IPS-NIHi7 (cell line): Measurements from ENCODE around the gene ADAMTS2.

Experiments used
- DNase-seq: peaks from one replicate; pipeline ENCODE4 v3.0.0; 2012; ENCODE audit warnings: mixed read lengths; ENCODE audit errors: extremely low spot score

ADAMTS2 gene

DNA sequence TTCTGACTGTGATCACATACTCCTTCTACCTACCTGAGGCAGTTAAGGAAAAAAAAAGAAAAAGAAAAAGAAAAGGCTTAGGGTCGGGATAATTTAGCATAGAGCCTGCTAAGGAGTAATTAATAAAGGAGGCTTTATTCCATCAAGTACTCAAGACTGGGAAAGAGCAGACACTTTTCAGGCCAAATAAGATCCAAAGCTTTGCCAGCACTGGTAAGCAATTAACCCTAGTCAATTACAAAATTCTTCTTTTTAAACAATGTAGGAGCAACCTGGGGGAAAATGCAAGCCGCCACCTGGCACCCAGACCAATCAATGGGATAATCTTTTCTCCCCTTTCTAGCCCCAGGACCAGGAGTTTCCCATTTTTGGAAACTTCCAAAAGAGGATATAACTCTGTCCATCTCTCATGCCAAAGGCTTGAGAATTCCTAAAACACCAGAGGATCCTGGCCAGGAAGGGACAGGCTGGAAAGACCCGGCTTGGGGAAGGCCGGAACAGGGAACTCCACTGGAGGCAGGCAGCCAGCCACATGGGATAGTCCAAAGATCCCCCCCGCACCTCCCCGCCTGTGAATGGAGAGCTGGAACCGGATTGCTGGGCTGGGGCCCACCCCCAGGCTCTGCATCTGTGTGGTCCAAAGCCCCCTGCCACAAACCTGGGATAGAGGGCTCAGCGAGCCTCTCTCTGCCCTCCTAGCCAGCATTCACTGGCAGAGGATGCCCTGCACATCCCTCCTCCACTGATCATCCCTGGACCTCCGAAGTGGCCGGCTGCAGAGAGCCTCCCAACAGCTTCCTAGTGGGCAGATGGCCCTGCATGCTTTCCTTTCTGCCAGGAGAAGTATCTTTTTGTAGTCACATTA is 167.3 kb downstream of the ADAMTS2 start:
- DNase-seq: no peak

DNA sequence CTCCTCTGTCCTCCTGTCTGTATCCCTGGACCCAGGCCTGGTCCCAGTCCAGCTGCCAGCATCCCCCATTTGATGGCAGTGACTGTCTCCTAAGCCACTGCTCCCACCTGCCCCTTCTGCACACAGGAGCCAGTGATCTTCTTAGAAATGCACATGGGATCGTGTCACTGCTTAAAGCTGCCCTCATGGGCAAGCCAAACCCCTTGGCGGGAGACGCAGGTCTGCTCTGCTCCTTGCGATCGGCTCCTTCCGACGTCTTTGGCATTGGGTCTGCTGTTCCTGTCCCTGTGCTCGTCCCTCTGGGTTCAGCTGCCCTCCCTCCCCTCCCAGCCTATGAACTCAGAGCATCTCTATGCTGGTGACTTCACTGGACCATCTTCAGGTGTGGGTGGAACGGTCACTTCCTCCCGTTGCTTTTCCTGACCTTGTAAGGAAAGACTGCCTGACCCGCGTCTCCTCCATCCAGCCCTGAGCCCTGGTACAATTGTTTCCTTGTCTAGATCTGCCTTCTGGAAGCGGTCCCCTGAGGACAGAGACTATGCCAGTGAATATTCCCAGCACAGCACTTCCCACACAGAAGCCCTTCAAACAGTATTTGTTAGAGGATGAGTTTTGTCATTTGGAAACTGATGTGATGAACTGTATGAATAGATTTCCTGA is 168.6 kb downstream of the ADAMTS2 start:
- DNase-seq: no peak

DNA sequence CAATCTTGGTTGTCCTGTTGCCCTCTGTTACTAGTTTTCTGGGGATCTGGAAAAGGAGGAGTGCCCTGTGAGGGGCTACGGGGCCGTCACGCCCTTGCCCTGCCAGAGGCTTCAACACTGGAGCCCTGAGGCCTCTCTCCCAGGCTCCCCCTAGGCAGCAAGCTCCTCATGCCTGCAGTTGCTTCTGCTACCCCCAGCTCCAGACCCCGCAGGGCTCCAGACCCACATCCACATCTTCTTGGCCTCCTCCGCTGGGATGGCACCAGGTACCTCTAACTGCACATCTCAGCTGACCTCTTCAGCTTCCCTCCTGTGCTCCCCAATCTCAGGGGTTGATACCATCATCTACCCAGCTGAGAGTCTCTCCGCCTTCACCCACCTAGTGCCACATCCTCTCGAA is 169.1 kb downstream of the ADAMTS2 start:
- no peak for DNase-seq

DNA sequence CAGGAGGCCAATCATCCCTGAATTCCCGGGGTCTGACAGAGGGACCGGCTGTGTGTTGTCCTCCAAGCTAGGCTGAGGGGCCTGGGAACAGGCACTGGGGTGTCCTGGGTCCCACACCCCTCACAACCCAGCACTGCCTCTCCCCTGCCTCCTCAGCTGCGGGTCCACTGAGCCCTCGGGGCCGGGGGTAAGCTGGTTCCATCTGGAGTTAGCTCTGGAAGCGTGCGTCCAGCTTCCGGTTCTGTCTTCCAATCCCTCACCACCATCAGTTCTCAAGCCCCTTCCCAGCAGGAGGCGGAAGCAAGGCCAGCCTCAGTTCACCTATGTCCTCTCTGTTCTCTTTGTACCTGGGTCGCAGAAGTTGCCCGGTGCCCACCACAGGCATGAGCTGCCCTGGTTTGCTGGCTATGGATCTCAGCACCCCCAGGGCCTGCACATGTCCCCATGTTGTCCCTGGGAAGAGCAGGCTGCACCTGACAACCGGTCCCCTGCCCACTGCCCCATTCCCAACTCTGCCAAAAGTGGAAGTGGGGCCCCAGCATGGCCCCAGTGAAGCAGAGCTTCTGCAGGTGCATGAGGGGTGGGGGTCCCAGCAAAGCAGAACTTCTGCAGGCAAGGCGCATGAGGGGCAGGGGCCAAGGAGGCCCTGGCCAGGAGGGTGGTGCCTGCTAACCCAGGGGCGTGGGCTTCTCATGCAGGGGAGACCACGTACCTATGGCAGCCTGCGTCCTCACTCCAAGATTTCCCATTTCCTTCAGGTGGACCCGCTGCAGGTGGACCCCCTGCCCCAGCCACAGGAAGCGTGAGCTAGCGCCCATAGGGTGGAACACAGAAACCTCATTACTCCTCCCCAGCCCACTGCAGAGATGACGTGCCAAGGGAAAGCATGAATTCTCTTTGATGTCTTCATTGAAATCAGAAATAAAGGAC is 173.2 kb downstream of the ADAMTS2 start:
- DNase-seq: no peak

DNA sequence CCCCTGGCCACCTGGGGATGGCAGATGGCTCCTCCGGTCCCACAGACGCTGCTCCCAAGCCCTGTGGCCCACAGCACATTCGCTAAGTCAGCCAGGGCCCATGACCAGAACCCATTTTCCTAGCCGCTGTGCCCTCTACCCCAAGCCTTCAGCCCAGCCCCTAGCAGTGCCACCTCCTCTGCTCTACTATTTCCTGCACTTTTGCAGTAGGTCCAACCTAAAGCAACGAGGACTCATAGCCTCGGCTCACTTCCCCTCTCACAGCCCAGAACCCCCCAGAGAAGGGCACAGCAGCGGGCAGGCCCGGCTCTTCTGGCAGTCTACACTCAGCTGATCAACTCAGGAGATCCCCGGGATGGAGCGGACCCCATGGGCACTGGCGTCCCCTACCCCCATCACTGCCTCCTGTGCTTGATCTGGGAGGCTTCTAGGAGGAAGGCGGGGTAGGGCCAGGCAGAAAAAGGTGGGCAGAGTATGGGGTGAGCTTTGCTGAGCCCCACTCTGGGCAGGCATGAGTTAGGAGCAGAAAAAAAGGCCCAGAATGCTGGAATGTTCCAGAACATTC is 173.9 kb downstream of the ADAMTS2 start:
- DNase-seq: no peak

DNA sequence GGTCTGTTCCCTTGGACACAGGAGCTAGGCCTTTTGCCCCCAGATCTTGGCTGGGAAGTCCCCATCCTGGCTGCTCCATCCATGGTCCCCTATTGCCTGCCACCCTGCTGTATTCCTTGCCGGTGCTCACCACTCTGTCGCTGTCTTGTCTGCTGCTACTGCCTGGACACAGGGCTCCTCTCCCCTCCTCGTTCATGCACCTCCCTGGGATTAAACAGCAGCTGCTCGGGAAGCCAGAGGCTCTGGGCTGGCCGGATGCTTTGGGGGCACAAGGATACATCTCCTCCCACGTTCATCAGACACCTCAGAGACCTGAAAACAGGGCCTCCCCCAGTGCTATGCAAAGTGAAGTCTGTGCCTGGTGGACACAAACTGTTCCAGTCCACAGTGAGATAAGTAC is 174.7 kb downstream of the ADAMTS2 start:
- no peak for DNase-seq

DNA sequence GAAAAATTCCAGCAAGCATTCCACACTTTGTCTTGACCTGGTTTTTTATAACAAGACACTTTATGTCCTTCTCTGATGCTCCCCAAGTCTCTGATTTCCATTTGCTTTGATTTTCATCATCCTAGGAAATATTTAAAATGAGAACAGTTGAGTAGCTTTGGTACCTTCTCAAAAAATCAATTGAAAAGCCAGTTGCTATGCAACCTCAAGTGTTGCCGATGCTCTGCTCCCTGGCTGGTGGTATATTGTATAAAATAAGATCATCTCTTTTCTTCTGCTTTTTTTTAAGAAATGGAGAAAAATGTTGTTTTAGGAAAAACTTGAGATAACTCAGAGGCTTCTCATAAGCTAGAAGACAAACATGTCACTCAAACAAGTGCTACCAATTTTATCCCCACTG is 175.4 kb downstream of the ADAMTS2 start:
- no peak for DNase-seq

DNA sequence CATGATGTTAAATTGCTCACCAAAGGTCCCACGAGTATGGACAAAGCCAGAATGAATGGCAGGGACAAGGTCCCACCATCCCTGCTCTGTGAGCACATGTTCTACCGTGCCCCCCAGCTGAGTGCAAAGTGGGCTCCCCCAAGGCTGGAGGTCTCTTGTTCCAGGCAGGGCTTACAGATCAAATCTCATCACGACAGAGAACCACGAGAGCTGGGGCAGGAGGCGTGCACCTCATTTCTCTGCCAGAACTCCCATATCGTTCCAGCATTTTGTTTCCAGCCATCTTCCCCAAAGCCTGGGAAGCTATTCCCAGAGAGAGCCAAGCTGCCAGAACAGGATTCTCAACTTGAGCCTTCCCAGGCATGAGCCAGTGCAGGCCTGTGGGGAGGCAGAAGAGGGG is 176.6 kb downstream of the ADAMTS2 start:
- DNase-seq: no peak

DNA sequence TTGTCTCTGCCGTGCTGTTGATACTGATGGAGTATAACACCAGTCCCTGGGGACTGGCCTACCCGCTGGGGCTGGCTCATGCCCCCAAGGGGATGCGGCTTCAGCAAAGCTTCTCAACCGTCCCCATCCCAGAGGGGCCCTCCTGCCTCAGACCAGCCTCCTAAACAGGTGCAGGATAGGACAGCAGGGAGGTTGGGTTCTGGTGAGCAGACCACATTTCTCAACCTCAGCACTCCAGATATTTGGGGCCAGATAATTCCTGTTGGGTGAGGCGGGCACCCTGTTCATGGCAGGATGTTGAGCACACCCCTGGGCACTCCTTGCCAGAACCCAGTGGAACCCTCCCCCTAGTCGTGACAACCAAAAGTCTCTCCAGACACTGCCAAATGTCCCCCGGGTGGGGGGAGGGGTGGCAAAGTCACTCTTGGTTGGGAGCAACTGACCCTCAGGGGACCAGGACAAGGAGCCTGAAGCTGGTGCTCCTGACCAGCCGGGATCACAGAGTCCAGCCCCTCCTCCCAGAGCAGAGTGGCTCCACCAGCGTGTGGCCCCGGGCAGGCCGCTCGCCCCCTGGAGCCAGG is 177.3 kb downstream of the ADAMTS2 start:
- DNase-seq: no peak

DNA sequence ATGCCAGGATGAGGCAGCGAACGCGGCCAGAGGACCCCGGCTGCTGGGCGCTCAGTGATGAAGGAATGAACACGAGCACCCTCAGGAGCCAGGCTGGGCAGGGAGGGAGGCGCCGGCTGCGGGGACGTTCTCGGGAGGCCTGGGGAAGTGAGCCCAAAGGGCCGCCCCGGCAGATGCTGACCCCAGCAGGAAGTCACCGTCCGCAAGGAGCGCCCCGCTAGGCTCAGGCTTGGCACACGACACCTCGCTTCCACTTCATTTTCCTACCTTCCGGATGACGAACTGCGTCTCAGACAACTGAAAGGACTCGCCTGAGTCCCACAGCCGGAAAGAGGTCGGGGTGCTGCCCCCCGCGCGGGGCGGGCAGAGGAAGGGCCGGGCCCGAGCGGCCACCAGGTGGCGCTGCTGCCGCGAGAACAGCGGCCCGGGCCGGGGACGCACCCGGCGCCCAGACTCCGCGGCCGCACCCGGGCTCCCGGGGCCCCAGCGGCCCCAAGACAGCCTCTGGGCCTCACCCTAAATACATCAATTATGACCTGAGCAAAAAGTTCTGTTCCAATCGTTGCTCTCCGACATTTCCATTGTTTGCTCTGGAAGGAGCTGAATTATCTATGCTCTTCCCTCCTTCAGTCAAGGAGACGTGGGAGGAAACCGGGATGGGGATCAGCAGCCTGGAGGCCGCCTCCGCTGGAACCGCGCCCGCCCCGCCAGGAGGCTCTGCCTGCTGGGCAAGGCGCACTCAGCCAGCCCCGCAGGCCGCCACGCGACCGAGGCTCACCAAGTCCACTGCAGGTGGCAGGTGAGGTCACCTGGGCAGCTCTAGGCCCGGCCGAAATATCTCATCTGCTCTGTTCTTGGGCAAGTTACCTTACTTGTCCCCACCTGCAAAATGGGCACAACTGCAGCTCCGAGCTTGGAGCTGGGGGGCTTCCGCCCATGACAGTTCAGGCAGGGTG is 178.1 kb downstream of the ADAMTS2 start:
- peak; percentile 93 for DNase-seq

DNA sequence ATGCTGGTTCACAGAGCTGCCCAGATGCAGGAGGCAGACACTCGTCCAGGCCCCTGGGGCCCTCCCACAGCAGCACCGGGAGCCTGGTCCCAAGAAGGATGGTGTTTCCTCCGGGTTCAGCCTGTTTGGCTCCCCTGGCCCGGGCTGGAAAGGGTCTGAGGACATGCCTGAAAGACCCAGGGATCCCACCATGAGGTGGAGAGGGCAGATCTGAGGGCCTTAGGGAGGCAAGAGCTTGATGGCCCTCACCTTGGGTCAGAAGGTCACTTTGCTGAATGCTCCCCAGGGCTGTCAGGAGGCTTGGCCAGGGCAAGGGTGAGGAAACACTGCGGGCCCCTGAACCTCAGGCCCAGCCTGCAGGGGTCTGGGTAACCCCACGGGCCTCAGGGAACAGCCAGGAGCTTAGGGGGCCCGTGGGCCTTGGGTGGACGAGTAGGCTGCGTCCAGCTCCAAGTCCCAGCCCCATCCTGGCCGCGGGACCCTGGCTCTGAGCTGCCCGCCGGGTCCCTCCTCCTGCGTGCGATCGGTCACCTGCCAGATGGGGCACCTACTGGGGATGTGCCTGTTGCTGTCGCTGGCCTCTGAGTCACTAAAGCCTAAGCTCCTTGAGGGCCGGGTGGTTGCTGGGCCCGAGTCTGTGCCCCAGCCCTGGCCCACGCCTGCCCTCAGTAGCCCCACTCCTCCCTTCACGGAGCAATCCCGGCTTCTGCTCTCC is 178.9 kb downstream of the ADAMTS2 start:
- no peak for DNase-seq

DNA sequence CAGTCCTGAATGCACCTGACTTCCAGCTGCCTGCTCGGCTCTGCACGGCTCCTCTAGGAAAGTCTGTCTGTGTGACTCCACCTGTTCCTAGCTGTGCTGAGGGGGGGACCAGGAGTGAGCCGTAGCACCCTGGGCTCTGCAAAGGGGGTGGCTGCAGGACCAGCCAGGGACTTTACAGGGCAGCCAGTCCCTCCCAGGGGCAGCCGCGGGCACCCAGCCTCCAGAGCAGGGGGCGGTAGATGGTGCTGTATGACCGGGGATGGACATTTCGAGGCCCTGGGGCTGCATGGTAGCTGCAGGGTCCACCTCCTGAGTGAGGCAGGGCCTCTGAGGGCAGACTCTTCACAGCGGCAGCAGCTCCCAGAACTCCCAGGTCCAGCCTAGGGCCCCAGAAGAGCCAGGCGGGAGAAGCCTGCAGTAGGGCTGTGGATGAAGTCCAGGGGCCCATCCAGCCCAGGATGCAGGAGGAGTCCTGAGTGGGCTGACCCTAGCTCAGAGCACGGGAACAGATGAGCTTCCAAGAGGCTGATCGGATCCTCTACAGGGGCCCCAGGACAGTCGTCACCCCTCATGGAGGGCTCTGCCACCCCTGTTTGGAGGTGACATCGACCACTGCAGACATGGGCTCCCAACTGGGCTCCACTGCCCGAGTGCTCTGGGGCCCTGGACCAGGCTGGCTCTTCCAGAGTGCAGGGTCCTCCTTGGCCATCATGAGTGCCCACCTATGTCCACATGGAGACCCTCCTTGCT is 179.7 kb downstream of the ADAMTS2 start:
- no peak for DNase-seq

DNA sequence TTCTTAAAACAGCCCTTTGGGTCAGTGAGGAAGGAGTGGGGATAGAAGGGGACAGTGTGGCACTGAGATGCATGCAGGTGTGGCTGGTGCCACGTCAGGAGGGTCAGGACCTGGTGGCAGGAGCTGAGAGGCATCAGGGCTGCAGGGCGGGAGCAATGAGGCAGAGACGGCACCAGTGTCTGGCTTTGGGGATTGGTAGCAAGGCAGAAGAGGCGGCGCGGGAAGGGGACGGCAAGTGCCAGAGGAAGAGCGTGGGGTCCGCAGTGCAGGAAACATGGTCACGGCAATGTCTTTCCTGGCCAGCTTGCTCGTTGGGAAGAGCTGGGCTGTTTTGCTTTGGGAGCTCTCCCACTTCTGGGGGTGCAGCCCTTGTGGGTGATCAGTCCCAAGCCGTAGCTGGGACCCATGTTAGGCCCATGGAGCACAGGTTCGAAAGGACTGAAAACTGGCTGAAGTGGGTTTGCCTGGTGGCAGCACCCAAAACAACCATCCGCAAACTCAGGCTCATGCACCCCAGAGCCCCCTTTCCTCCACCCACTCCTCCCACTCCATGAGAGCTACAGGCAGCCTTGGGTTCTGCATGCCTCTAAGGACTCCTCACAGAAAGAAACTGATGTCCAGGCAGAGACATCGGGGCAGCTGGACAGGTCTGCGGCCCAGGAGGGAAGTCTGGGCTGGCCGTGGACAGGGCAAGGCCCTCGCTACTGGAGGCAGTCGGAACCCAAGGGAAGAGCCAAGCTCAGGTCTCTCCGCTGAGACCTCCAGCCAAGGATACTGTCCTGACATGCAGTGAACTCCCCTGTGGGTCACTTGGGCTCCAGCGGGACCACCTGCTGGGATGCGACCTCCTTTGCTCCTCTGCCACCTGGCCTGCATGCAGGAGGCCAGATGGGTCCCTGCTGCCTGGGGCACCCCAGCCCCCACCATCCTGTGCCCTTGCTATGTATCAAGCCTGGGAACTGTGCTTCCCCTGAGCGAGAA is 180.6 kb downstream of the ADAMTS2 start:
- no peak for DNase-seq

DNA sequence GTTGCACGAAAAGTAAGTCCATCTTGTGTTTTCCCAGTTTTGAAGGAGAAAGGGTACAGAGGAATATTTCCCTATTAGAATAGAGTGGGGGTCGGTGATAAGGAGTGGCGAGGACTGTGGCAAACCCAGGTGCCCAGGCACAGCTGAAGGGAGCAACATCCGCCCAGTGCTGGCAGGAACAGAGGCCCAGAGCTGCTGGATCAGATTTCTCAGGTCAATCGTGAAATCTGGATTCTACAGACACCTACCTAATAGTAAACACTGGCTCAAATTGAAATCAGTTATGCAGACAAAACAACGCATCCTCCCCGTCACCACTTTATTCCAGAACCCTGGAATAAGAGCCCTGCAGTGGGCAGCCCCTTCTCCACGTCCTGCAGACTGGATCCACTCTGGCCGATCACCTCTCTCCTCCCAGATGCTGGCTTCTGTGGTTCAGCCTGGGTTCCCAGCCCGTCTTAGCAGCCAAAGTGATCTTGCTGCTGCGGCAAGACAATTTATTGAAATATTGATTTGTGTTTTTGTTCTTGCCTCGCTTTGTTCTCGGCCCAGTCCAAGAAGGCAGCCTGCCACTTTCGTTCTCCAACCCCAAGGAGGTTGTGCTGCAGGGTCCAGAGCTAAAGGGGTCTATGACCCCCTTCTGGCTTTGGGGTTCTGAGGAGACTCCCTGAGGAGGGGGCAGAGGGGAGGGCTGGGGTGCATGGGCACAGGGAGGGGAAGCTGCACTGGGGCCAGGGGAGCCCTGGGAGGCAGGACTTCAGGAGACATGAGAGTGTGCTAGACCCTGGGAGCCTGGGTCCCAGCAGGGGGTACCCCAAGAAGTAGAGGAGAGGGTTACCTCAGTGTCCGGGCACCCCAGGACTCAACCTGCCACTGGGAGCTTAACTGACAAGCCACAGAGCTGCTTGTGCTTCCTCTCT is 181.8 kb downstream of the ADAMTS2 start:
- no peak for DNase-seq

DNA sequence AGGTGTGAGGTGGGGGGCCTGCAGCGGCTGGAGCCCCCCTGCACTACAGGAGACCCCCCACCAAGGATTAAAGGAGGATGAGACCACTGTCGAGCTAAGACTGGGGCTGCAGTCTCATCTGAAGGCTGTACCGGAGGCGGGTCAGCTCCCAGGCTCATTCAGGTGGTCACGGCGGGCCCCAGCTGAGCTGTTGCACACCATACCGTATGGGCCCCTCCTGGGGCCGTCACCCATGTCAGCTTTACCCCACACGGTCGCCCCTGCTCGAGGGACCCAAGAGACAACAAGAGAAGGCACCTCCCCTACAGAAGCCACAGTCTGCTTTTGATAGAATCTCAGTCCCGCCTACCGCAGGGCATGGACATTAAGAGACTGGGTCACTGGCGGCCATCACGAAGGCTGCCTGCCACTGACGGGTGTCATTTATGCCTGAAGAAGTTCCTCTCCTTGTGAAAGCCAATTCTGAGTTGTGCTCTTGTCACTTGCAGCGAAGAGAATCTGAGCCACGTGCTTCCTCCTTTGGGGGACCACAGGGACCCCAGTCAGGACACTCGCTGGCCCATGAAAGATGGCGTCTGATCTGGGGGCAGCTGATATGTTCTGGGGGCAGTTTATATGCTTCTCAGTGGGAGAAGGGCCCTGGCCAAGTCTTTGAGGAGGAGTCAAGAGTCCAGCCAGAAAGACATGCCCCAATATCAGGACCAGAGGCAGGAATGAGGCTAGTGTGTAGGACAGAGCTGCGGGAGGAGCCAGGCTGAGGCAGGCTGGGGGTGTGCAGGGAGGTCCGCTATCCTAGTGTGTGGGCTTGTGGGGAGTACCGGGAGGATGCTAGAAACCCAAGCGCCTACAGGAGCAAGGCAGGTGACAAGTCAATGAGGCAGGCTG is 182.7 kb downstream of the ADAMTS2 start:
- no peak for DNase-seq

DNA sequence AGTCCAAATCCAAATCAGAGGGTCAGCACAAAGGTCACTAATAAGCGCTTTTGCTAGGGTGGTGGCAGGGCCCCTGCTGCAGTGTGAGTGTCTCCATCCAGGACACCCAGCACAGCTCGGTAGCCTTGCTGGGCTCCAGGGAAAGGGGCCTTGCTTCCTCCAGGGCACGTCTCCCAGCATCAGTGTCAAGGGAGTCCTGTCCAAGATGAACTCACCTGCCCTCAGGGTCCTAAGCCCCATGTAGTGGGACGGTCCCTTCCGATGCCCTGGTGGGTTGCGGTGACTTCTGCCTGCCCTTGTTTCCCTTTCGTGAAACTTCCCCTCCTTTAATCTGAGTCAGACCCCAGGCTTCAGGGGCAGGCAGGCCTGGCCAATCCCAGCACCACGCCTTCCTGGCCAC is 183.4 kb downstream of the ADAMTS2 start:
- DNase-seq: no peak
